DMS153 treated with DMSO at 0.1 percent for 48 hours (cell line): ENCODE measurements around the gene CEP63.

ENCODE experiments used
- DNase-seq: peaks from one replicate; lab custom pipeline; 2025; ENCODE audit not compliant: unreplicated experiment; lab: John Stamatoyannopoulos, UW

CEP63 gene

GRCh38 chr3:134485718-134486576, at the start of gene CEP63, which contains the start of gene ANAPC13:
TSS of gene CEP63 (plus strand) at chr3:134486057. CDS start at chr3:134495321, 9,264 bp downstream.
TSS of gene ANAPC13 (minus strand) at chr3:134485985. CDS start at chr3:134482904, 3,081 bp downstream.
- DNase-seq, result peak; percentile 96

GRCh38 chr3:134437211-134437752, 48.6 kb upstream of the CEP63 start:
- DNase-seq, result no peak

- DNase-seq, result no peak
Measured at GRCh38 chr3:134441321-134441720, 44.5 kb upstream of the CEP63 start.

- DNase-seq, result no peak
Measured at GRCh38 chr3:134441821-134442220, 44.0 kb upstream of the CEP63 start.

- no peak for DNase-seq
Measured at GRCh38 chr3:134445095-134445494, 40.8 kb upstream of the CEP63 start.

- no peak for DNase-seq
Measured at GRCh38 chr3:134445636-134446035, 40.2 kb upstream of the CEP63 start.

- DNase-seq, result no peak
Measured at GRCh38 chr3:134446800-134447199, 39.1 kb upstream of the CEP63 start.

GRCh38 chr3:134447351-134447750, 38.5 kb upstream of the CEP63 start:
- DNase-seq, result no peak

GRCh38 chr3:134448664-134449063, 37.2 kb upstream of the CEP63 start:
- no peak for DNase-seq

GRCh38 chr3:134449277-134449676, 36.6 kb upstream of the CEP63 start:
- peak; percentile 29 for DNase-seq

- DNase-seq, result no peak
Measured at GRCh38 chr3:134449951-134450350, 35.9 kb upstream of the CEP63 start.

GRCh38 chr3:134453631-134454030, 32.2 kb upstream of the CEP63 start:
- no peak for DNase-seq

GRCh38 chr3:134457376-134458074, 28.3 kb upstream of the CEP63 start:
- no peak for DNase-seq

- DNase-seq, result no peak
Measured at GRCh38 chr3:134458406-134458945, 27.4 kb upstream of the CEP63 start.

- DNase-seq, result no peak
Measured at GRCh38 chr3:134459562-134459961, 26.3 kb upstream of the CEP63 start.

- DNase-seq, result no peak
Measured at GRCh38 chr3:134460965-134461364, 24.9 kb upstream of the CEP63 start.

- DNase-seq, result no peak
Measured at GRCh38 chr3:134462331-134462941, 23.4 kb upstream of the CEP63 start.

GRCh38 chr3:134463676-134464063, 22.2 kb upstream of the CEP63 start:
- DNase-seq, result no peak

GRCh38 chr3:134464064-134464688, 21.7 kb upstream of the CEP63 start:
- no peak for DNase-seq

GRCh38 chr3:134464689-134465365, 21.0 kb upstream of the CEP63 start:
- no peak for DNase-seq
